GM10248 (cell line): ENCODE measurements around the gene HRH1.

Experiments used
- CTCF ChIA-PET: fragments of 300-600 bp; sonication (Branson Sonifier 250); formaldehyde crosslinking; extraction: SDS; loops from one replicate; lab custom pipeline; 2021; ENCODE audit warnings: antibody characterized with exemption; lab: Yijun Ruan, JAX
- POLR2A ChIA-PET: fragments of 350-650 bp; sonication (Branson Sonifier 250); formaldehyde crosslinking; extraction: SDS; loops from one replicate; lab custom pipeline; 2020; ENCODE audit warnings: antibody characterized with exemption; lab: Yijun Ruan, JAX
- DNase-seq: peaks from one replicate; pipeline ENCODE4 v3.0.0; 2012; ENCODE audit errors: extremely low spot score
- CTCF ChIP-seq: IDR thresholded peaks from 2 replicates; pipeline ENCODE4 v1.5.1; 2012; ENCODE audit warnings: mild to moderate bottlenecking, low read depth; ENCODE audit errors: extremely low read depth, missing control alignments, control extremely low read depth

HRH1 gene

GRCh38 chr3:11220230-11220629 lies 65.9 kb downstream of the HRH1 start:
- CTCF ChIA-PET: interaction anchor here (1.0 kb wide), 1 partner anchor 9 kb away, joined by 3 read pairs; no protein-coding TSS in a partner anchor
- no peak for DNase-seq
- TF ChIP-seq CTCF: no peak
- POLR2A ChIA-PET: no interaction called here

- no peak for TF ChIP-seq CTCF
- ChIA-PET POLR2A (no interaction called here), CTCF (interaction anchor here (1.0 kb wide), 1 partner anchor 113 kb away, joined by 4 read pairs; no protein-coding TSS in a partner anchor)
- DNase-seq: no peak
Observed at GRCh38 chr3:11221818-11222415, 67.6 kb downstream of the HRH1 start.

- ChIA-PET CTCF (no interaction called here), POLR2A (interaction anchor here (0.6 kb wide), 1 partner anchor 541 kb away, joined by 3 read pairs; no protein-coding TSS in a partner anchor)
- no peak for TF ChIP-seq CTCF
- no peak for DNase-seq
Observed at GRCh38 chr3:11224010-11224409, 69.7 kb downstream of the HRH1 start.

- no peak for DNase-seq
- CTCF ChIA-PET: interaction anchor here (1.3 kb wide), 1 partner anchor 12 kb away, joined by 3 read pairs; no protein-coding TSS in a partner anchor
- POLR2A ChIA-PET: no interaction called here
- TF ChIP-seq CTCF: no peak
Observed at GRCh38 chr3:11224870-11225229, 70.6 kb downstream of the HRH1 start.

- no peak for DNase-seq
- POLR2A ChIA-PET: no interaction called here
- CTCF ChIA-PET: interaction anchor here (1.3 to 1.4 kb wide), 2 partner anchors 11 to 430 kb away, joined by 3 read pairs; no protein-coding TSS in a partner anchor
- TF ChIP-seq CTCF: no peak
Observed at GRCh38 chr3:11226042-11226370, 71.7 kb downstream of the HRH1 start.

- ChIA-PET CTCF (interaction anchor here (0.7 to 1.1 kb wide), 2 partner anchors 13 to 108 kb away, joined by 3 read pairs; no protein-coding TSS in a partner anchor), POLR2A (no interaction called here)
- no peak for DNase-seq
- TF ChIP-seq CTCF: no peak
Observed at GRCh38 chr3:11228041-11228440, 73.7 kb downstream of the HRH1 start.
